ENCODE results near the gene IREB2. TPM values are rescaled to one million over a fixed set of nuclear protein-coding genes. Genes with fewer than 3 reads are reported as not detected.

IREB2 gene
- total RNA-seq, 1 experiment from 2014 or later: 89.5 TPM

DNA sequence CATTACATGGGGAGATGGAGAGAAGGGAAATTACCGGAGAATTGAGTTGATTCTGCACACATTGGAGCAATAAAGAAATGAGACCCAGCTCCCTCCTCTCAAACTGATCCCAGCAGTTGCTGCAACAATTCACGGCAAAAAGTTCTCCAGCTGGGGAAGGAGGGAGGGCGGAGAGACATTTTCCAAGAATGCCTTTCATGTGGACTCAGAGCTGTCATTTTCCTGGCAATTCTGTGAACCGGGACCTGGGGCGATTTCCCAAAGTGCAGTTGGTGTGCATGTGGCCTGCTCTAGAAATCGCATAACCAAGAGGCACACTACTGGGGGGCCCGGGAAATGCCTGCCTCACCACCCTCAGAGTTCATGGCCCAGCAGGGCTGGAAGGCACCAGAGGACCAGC, 48.7 kb upstream of the IREB2 start:
- peaks cover 19% of the 10 kb centered on the region for H3K27me3 Mint-ChIP-seq (ENCODE audit: low read depth)
- peaks cover 6% of the 10 kb centered on the region for H3K9me3 Mint-ChIP-seq
- DNase-seq (ENCODE audit: low spot score) (no peak), ATAC-seq (no peak)
- no peak overlapping the region for H3K4me3 Mint-ChIP-seq
- peaks cover 70% of the 10 kb centered on the region for H3K4me1 Mint-ChIP-seq
- ChIA-PET POLR2A (interaction anchor here (0.6 kb wide), 1 partner anchor 191 kb away, joined by 3 read pairs; no protein-coding TSS in a partner anchor), CTCF (interaction anchor here (0.8 to 6.5 kb wide), 5 partner anchors 8 to 419 kb away, joined by 3 to 30 read pairs (median 3); no protein-coding TSS in a partner anchor)
- TF ChIP-seq FOXP1 (CRISPR knock-in tag; IDR thresholded peaks at IDR 0.05; ENCODE audit: borderline replicate concordance) (no peak), TP53 (CRISPR knock-in tag; IDR thresholded peaks at IDR 0.05) (no peak), SMAD4 (CRISPR knock-in tag; IDR thresholded peaks at IDR 0.05) (no peak), ZNF219 (CRISPR knock-in tag; IDR thresholded peaks at IDR 0.05; ENCODE audit: borderline replicate concordance) (no peak), SP1 (CRISPR knock-in tag; conservative IDR thresholded peaks at IDR 0.05) (no peak), OVOL2 (CRISPR knock-in tag; IDR thresholded peaks at IDR 0.05; ENCODE audit: borderline replicate concordance) (no peak), ZNF138 (CRISPR knock-in tag; conservative IDR thresholded peaks at IDR 0.05) (no peak), ESRRA (CRISPR knock-in tag; IDR thresholded peaks at IDR 0.05; ENCODE audit: borderline replicate concordance) (no peak), ZNF281 (CRISPR knock-in tag; IDR thresholded peaks at IDR 0.05) (no peak), TEAD1 (CRISPR knock-in tag; IDR thresholded peaks at IDR 0.05) (no peak), GTF2I (CRISPR knock-in tag; conservative IDR thresholded peaks at IDR 0.05) (no peak)
- TF ChIP-seq, protein P1, sequence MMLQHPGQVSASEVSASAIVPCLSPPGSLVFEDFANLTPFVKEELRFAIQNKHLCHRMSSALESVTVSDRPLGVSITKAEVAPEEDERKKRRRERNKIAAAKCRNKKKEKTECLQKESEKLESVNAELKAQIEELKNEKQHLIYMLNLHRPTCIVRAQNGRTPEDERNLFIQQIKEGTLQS (CRISPR knock-in tag; conservative IDR thresholded peaks at IDR 0.05): no peak
- TF ChIP-seq, protein P2, sequence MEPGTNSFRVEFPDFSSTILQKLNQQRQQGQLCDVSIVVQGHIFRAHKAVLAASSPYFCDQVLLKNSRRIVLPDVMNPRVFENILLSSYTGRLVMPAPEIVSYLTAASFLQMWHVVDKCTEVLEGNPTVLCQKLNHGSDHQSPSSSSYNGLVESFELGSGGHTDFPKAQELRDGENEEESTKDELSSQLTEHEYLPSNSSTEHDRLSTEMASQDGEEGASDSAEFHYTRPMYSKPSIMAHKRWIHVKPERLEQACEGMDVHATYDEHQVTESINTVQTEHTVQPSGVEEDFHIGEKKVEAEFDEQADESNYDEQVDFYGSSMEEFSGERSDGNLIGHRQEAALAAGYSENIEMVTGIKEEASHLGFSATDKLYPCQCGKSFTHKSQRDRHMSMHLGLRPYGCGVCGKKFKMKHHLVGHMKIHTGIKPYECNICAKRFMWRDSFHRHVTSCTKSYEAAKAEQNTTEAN (CRISPR knock-in tag; IDR thresholded peaks at IDR 0.05): no peak
- TF ChIP-seq, protein P3, sequence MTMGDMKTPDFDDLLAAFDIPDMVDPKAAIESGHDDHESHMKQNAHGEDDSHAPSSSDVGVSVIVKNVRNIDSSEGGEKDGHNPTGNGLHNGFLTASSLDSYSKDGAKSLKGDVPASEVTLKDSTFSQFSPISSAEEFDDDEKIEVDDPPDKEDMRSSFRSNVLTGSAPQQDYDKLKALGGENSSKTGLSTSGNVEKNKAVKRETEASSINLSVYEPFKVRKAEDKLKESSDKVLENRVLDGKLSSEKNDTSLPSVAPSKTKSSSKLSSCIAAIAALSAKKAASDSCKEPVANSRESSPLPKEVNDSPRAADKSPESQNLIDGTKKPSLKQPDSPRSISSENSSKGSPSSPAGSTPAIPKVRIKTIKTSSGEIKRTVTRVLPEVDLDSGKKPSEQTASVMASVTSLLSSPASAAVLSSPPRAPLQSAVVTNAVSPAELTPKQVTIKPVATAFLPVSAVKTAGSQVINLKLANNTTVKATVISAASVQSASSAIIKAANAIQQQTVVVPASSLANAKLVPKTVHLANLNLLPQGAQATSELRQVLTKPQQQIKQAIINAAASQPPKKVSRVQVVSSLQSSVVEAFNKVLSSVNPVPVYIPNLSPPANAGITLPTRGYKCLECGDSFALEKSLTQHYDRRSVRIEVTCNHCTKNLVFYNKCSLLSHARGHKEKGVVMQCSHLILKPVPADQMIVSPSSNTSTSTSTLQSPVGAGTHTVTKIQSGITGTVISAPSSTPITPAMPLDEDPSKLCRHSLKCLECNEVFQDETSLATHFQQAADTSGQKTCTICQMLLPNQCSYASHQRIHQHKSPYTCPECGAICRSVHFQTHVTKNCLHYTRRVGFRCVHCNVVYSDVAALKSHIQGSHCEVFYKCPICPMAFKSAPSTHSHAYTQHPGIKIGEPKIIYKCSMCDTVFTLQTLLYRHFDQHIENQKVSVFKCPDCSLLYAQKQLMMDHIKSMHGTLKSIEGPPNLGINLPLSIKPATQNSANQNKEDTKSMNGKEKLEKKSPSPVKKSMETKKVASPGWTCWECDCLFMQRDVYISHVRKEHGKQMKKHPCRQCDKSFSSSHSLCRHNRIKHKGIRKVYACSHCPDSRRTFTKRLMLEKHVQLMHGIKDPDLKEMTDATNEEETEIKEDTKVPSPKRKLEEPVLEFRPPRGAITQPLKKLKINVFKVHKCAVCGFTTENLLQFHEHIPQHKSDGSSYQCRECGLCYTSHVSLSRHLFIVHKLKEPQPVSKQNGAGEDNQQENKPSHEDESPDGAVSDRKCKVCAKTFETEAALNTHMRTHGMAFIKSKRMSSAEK (CRISPR knock-in tag; IDR thresholded peaks at IDR 0.05; ENCODE audit: borderline replicate concordance): no peak
- H3K27ac Mint-ChIP-seq: no peak overlapping the region
- no peaks in the 10 kb centered on the region for H3K36me3 Mint-ChIP-seq

DNA sequence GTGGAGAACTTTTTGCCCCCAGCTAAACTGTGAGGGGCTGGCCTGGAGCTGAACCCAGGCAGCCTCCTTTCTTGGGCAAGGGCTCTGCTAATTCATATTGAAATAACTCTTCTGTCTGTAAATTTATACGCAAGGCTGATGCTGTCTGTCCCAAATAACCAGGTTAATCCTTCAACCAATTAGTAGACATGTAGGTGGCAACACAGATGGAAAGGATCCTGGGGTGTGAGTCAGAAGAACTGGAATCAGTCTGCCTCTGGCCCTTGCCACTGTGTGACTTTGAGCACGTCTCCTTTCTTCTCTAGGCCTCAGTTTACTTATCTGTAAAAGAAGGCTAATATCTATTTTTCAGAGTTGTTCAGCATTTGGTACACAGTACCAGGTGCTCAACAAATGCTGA, 48.3 kb upstream of the IREB2 start:
- CTCF ChIA-PET: interaction anchor here (0.8 to 6.5 kb wide), 3 partner anchors 7 to 419 kb away, joined by 3 to 30 read pairs (median 10); no protein-coding TSS in a partner anchor
- H3K4me1 Mint-ChIP-seq: peaks cover 74% of the 10 kb centered on the region
- ATAC-seq: no peak
- TF ChIP-seq ATF1 (CRISPR knock-in tag; IDR thresholded peaks at IDR 0.05) (no peak), FOXK1 (CRISPR knock-in tag; IDR thresholded peaks at IDR 0.05) (no peak), IRF2 (CRISPR knock-in tag; IDR thresholded peaks at IDR 0.05; ENCODE audit: borderline replicate concordance, low read depth) (no peak), CREB1 (CRISPR knock-in tag; IDR thresholded peaks at IDR 0.05) (no peak), ETV6 (CRISPR knock-in tag; IDR thresholded peaks at IDR 0.05) (no peak), GRHL2 (CRISPR knock-in tag; IDR thresholded peaks at IDR 0.05; ENCODE audit: insufficient replicate concordance, severe bottlenecking) (no peak), MLX (CRISPR knock-in tag; IDR thresholded peaks at IDR 0.05) (no peak), HMGA2 (CRISPR knock-in tag; IDR thresholded peaks at IDR 0.05) (no peak)
- TF ChIP-seq, protein P4, sequence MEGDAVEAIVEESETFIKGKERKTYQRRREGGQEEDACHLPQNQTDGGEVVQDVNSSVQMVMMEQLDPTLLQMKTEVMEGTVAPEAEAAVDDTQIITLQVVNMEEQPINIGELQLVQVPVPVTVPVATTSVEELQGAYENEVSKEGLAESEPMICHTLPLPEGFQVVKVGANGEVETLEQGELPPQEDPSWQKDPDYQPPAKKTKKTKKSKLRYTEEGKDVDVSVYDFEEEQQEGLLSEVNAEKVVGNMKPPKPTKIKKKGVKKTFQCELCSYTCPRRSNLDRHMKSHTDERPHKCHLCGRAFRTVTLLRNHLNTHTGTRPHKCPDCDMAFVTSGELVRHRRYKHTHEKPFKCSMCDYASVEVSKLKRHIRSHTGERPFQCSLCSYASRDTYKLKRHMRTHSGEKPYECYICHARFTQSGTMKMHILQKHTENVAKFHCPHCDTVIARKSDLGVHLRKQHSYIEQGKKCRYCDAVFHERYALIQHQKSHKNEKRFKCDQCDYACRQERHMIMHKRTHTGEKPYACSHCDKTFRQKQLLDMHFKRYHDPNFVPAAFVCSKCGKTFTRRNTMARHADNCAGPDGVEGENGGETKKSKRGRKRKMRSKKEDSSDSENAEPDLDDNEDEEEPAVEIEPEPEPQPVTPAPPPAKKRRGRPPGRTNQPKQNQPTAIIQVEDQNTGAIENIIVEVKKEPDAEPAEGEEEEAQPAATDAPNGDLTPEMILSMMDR (IDR thresholded peaks at IDR 0.05): no peak

More for the DNA sequence above, 48.3 kb upstream of the IREB2 start:
- Mint-ChIP-seq H3K27me3 (ENCODE audit: low read depth) (peaks cover 16% of the 10 kb centered on the region), H3K27ac (no peak overlapping the region), H3K36me3 (no peaks in the 10 kb centered on the region), H3K9me3 (peaks cover 6% of the 10 kb centered on the region), H3K4me3 (no peak overlapping the region)
- POLR2A ChIA-PET: no interaction called here
- no peak for DNase-seq (ENCODE audit: low spot score)

All from WTC11 (cell line).